Measurements from ENCODE around the gene POLE. TPM values are rescaled to one million over a fixed set of nuclear protein-coding genes. Genes with fewer than 3 reads are reported as not detected.

The POLE gene, protein sequence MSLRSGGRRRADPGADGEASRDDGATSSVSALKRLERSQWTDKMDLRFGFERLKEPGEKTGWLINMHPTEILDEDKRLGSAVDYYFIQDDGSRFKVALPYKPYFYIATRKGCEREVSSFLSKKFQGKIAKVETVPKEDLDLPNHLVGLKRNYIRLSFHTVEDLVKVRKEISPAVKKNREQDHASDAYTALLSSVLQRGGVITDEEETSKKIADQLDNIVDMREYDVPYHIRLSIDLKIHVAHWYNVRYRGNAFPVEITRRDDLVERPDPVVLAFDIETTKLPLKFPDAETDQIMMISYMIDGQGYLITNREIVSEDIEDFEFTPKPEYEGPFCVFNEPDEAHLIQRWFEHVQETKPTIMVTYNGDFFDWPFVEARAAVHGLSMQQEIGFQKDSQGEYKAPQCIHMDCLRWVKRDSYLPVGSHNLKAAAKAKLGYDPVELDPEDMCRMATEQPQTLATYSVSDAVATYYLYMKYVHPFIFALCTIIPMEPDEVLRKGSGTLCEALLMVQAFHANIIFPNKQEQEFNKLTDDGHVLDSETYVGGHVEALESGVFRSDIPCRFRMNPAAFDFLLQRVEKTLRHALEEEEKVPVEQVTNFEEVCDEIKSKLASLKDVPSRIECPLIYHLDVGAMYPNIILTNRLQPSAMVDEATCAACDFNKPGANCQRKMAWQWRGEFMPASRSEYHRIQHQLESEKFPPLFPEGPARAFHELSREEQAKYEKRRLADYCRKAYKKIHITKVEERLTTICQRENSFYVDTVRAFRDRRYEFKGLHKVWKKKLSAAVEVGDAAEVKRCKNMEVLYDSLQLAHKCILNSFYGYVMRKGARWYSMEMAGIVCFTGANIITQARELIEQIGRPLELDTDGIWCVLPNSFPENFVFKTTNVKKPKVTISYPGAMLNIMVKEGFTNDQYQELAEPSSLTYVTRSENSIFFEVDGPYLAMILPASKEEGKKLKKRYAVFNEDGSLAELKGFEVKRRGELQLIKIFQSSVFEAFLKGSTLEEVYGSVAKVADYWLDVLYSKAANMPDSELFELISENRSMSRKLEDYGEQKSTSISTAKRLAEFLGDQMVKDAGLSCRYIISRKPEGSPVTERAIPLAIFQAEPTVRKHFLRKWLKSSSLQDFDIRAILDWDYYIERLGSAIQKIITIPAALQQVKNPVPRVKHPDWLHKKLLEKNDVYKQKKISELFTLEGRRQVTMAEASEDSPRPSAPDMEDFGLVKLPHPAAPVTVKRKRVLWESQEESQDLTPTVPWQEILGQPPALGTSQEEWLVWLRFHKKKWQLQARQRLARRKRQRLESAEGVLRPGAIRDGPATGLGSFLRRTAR (N-terminal part only)
- 10.5 and 18.3 TPM in 2 replicates for total RNA-seq

DNA sequence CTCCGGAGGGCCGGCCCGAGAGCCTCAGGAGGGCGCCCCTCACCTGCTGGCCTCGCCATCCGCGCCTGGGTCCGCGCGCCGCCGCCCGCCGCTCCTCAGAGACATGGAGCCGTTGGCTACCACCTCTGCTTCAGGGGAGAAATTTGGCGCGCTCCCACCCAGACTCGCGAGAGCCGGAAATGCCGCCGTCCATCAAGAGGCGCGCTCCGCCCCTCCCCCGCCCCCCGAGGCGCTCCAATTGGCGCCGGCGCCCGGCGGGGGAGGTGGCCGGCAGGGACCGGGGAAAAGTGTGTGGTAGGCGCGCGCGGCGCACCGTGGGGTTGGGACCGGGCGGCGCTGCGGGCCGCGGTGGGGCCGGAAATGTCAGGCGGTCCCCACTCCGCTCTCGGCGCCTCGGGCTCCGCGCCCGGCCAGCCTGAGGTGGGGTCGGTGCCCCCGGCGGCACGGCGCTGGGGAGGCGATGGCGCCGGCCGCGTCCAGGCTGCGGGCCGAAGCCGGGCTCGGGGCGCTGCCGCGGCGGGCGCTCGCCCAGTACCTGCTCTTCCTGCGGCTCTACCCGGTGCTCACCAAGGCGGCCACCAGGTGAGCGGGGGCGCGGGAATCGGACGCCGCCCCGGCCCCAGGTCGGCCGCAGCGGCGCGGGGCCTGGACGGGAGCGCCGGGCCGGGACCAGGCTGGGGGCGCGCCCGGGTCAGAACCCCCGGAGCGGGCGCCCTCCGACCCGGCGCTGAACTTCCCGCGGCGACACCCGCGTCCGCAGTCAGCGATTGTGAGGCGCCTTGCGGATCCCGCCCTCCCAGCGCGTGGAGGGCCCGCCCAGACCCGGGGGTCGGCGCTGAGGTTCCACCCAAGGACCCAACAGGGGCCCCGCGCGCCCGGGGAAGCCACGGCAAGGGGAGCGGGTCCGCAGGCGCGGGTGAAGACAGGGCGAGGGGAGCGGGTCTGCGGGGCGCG lies at the start of gene POLE, which contains the start of gene PXMP2:
TSS of gene POLE (minus strand) at position 132 of the 954 bp plus-strand sequence. CDS start at position 105, 27 bp downstream.
TSS of gene PXMP2 (plus strand) at position 377 of the 954 bp plus-strand sequence. CDS start at position 461, 84 bp downstream.
- DNase-seq (ENCODE audit: low read depth) (peak; percentile 76), FAIRE-seq (no peak)
- H3K36me3 ChIP-seq (ENCODE audit: control insufficient read depth, insufficient read depth, low read length), result no peaks in the 10 kb centered on the region
- peak within 1 kb of the TSS; percentile 58 for H3K4me3 ChIP-seq (ENCODE audit: low read depth, low read length)
- TF ChIP-seq, protein P1, sequence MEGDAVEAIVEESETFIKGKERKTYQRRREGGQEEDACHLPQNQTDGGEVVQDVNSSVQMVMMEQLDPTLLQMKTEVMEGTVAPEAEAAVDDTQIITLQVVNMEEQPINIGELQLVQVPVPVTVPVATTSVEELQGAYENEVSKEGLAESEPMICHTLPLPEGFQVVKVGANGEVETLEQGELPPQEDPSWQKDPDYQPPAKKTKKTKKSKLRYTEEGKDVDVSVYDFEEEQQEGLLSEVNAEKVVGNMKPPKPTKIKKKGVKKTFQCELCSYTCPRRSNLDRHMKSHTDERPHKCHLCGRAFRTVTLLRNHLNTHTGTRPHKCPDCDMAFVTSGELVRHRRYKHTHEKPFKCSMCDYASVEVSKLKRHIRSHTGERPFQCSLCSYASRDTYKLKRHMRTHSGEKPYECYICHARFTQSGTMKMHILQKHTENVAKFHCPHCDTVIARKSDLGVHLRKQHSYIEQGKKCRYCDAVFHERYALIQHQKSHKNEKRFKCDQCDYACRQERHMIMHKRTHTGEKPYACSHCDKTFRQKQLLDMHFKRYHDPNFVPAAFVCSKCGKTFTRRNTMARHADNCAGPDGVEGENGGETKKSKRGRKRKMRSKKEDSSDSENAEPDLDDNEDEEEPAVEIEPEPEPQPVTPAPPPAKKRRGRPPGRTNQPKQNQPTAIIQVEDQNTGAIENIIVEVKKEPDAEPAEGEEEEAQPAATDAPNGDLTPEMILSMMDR (IDR thresholded peaks at IDR 0.05; ENCODE audit: insufficient read depth, low read length, severe bottlenecking), result no peak
- H3K27me3 ChIP-seq (ENCODE audit: control insufficient read depth, insufficient read depth, low read length), result no peaks in the 10 kb centered on the region

DNA sequence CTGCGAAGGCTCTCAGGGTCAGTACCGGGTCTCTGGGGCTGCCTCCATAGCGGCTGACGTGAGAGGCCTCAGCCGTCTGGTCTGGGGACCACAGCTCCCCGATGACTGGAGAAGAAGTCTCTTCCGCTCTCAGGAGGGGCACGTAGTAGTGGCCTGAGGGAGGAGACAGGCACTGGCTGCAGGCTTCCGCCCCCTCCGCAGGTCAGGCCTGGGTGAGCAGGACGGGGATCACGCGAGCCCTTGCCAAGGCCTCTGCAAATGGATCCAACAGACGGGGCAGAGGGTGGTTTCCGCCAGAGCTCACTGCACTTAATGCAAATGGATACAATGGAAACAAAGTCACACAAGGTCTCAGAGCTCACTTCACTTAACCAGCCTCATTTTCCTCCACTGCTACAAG lies 49.8 kb upstream of the POLE start:
- H3K27me3 ChIP-seq (ENCODE audit: control insufficient read depth, insufficient read depth, low read length), result no peaks in the 10 kb centered on the region
- TF ChIP-seq, protein P1 (IDR thresholded peaks at IDR 0.05; ENCODE audit: insufficient read depth, low read length, severe bottlenecking), result no peak
- peaks cover 39% of the 10 kb centered on the region for H3K36me3 ChIP-seq (ENCODE audit: control insufficient read depth, insufficient read depth, low read length)
- no peak for FAIRE-seq
- no peak for DNase-seq (ENCODE audit: low read depth)
- no peak overlapping the region for H3K4me3 ChIP-seq (ENCODE audit: low read depth, low read length)

DNA sequence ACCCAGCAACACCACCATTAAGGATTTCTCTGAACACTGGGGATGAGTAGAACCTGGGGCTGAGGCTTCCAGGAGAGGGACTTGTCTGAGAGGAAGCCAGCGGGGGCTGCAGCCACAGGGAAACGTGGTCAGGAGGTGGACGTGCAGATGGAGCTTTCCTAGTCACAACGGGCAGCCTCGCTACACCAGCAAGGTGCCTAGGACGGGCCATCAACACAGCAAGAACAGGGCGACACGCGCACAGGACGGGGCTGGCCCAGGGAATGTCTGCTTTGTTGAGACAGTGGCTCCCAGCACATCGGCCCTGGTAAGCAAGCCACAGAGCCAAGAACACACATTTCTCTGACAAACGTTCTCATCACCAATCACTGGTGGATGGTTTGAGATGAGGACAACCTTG lies 49.2 kb upstream of the POLE start:
- TF ChIP-seq, protein P1 (IDR thresholded peaks at IDR 0.05; ENCODE audit: insufficient read depth, low read length, severe bottlenecking), result no peak
- Histone ChIP-seq H3K27me3 (ENCODE audit: control insufficient read depth, insufficient read depth, low read length) (no peaks in the 10 kb centered on the region), H3K36me3 (ENCODE audit: control insufficient read depth, insufficient read depth, low read length) (peaks cover 42% of the 10 kb centered on the region), H3K4me3 (ENCODE audit: low read depth, low read length) (no peak overlapping the region)
- DNase-seq (ENCODE audit: low read depth), result no peak
- no peak for FAIRE-seq

DNA sequence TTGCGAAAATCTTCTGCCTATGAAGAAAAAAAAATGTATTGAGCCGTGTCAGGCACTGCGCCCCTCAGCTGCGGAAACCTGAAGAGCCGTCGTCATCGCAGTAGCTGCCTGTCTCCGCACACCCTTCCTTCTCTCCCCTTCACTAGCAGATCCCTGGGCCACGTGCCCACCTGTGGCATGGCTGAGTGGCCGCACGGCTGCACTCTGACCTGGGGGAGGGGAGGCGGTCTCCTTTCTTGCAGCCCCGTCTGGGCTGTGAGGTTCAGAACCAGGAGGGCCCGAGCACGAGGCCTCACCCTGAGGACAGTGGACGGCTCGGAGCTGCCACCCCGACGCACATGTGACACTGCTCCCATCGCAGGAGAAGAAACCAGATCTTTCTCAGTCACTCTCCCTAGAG lies 48.4 kb upstream of the POLE start:
- H3K27me3 ChIP-seq (ENCODE audit: control insufficient read depth, insufficient read depth, low read length), result no peaks in the 10 kb centered on the region
- DNase-seq (ENCODE audit: low read depth) (no peak), FAIRE-seq (no peak)
- TF ChIP-seq, protein P1 (IDR thresholded peaks at IDR 0.05; ENCODE audit: insufficient read depth, low read length, severe bottlenecking), result no peak
- no peak overlapping the region for H3K4me3 ChIP-seq (ENCODE audit: low read depth, low read length)
- H3K36me3 ChIP-seq (ENCODE audit: control insufficient read depth, insufficient read depth, low read length), result peaks cover 41% of the 10 kb centered on the region

All from bronchial epithelial cell (primary cell).